ENCODE data around the gene TNS3. TPM values are rescaled to one million over a fixed set of nuclear protein-coding genes. Genes with fewer than 3 reads are reported as not detected.

Gene TNS3
- total and polyA plus RNA-seq, 9 of the 15 experiments (the other 6 are each of a cell fraction or from before 2014, with no cell fraction given), result 0.20 TPM; not detected in 8

DNA sequence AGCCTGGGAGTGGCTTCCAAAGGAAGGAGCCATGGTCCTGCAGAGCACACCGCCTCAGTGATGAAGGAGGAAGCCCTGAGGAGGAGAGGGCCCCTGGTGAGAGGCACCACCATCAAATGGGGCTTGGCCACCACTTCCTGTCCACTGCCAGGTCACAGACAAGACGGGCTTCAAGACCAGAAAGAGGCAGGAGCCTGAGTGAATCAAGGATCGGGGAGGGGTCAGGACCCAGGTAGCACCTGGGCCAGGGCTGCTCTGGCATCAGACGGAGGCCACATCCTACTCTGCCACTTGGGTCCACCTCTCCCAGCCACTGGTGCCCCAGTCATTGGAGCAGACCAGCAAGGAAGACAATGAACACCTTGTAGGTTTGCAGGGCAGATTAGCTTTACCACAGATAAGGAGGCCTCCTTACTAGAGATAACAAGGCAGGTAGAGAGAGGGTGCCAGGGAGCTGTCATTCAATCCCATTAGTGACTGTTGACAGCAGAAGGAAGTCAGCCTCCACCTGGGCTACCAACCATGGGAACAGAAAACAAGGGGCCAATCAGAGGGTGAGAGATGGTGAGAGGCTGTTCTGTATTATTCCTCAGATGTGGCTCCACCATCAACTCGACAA is 143.4 kb downstream of the TNS3 start:
- POLR2A ChIA-PET, result interaction anchor here (1.7 kb wide), 1 partner anchor 12 kb away, joined by 3 read pairs; no protein-coding TSS in a partner anchor
- Histone ChIP-seq H3K4me2 (ENCODE audit: insufficient read depth, low read length) (no peak overlapping the region), H3K79me2 (ENCODE audit: control insufficient read depth, insufficient read depth, low read length) (no peaks in the 10 kb centered on the region), H3K9ac (ENCODE audit: insufficient read depth in 1 of 2, low read depth in 2 of 2, low read length in 2 of 2) (no peak overlapping the region), H3K4me1 (replicated peaks in 1 of 2; ENCODE audit: control insufficient read depth in 2 of 2, insufficient read depth in 2 of 2, low read length in 2 of 2) (no peaks in the 10 kb centered on the region), H3K27ac (ENCODE audit: extremely low read depth, low read depth, low read length) (no peak overlapping the region), H3K27me3 (ENCODE audit: control insufficient read depth in 2 of 2, insufficient read depth in 2 of 2, low read length in 2 of 2) (peaks cover 0 to 22% of the 10 kb centered on the region in 2 experiments; a peak in 3 of 5 replicates), H3K36me3 (ENCODE audit: control insufficient read depth, insufficient read depth, low read length) (no peaks in the 10 kb centered on the region), H3K9me3 (replicated peaks; ENCODE audit: control insufficient read depth, insufficient read depth, low read depth, low read length) (no peaks in the 10 kb centered on the region), H3K4me3 (no peak overlapping the region), H4K20me1 (replicated peaks; ENCODE audit: control insufficient read depth, insufficient read depth, low read length) (no peaks in the 10 kb centered on the region), H3K9me1 (ENCODE audit: control insufficient read depth, insufficient read depth, low read length) (no peaks in the 10 kb centered on the region), H2AFZ (ENCODE audit: low read depth, low read length) (no peak overlapping the region)
- FAIRE-seq (no peak), ATAC-seq (no peak), DNase-seq (ENCODE audit: extremely low read depth in 1 of 4, low spot score in 3 of 4) (no peak)
- no peak for TF ChIP-seq NCOA4 (IDR thresholded peaks at IDR 0.05; ENCODE audit: partially characterized antibody)
- TF ChIP-seq, protein P1, sequence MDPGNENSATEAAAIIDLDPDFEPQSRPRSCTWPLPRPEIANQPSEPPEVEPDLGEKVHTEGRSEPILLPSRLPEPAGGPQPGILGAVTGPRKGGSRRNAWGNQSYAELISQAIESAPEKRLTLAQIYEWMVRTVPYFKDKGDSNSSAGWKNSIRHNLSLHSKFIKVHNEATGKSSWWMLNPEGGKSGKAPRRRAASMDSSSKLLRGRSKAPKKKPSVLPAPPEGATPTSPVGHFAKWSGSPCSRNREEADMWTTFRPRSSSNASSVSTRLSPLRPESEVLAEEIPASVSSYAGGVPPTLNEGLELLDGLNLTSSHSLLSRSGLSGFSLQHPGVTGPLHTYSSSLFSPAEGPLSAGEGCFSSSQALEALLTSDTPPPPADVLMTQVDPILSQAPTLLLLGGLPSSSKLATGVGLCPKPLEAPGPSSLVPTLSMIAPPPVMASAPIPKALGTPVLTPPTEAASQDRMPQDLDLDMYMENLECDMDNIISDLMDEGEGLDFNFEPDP (CRISPR knock-in tag; IDR thresholded peaks at IDR 0.05), result no peak
- no peak for TF ChIP-seq FUS (optimal IDR thresholded peaks at IDR 0.05; ENCODE audit: low read depth, low read length)
- TF ChIP-seq CBX8 (IDR thresholded peaks at IDR 0.05; ENCODE audit: borderline replicate concordance, extremely low read depth, low read depth, low read length, poor library complexity, severe bottlenecking), result no peak
- TF ChIP-seq KDM1A (IDR thresholded peaks at IDR 0.05), result no peak
- intact Hi-C loops (cut with micrococcal nuclease), result loop anchor here (5.0 to 10.0 kb wide), 2 partner anchors 86 to 376 kb away; no protein-coding TSS in a partner anchor
- in situ Hi-C loops (cut with MboI), result no loop called here
- 3% methylated on average over 3 of the region's 5 CpGs for WGBS (ENCODE audit: insufficient coverage, low coverage, missing lambda C conversion rate)
- no TSS peak for BruUV-seq (replicated peaks)
- CTCF ChIA-PET (ENCODE audit: low intra/inter-chr PET ratio), result no interaction called here
